Activated CD4-positive, alpha-beta T cell treated with anti-CD3 and anti-CD28 coated beads, Interleukin-2, amount 50 U/mL, for 24 hours (primary cell): ENCODE data around the gene TUFT1.
"Not testable (repeated sequence)": the region's sequence is repeated elsewhere in the genome, so short reads cannot be mapped to it uniquely, and the experiment has no call there.

Experiments
- DNase-seq, 2 donors: peaks; one replicate each; pipeline ENCODE4 v3.0.0-alpha.2; 2020; ENCODE audit warnings: low read depth in 1 of 2, low spot score in 1 of 2

Gene TUFT1

GRCh38 chr1:151615711-151616504 is 75.8 kb downstream of the TUFT1 start:
- DNase-seq: no peak

- no peak for DNase-seq
These were observed 76.4 kb downstream of the TUFT1 start for GRCh38 chr1:151616505-151616849.

DNA sequence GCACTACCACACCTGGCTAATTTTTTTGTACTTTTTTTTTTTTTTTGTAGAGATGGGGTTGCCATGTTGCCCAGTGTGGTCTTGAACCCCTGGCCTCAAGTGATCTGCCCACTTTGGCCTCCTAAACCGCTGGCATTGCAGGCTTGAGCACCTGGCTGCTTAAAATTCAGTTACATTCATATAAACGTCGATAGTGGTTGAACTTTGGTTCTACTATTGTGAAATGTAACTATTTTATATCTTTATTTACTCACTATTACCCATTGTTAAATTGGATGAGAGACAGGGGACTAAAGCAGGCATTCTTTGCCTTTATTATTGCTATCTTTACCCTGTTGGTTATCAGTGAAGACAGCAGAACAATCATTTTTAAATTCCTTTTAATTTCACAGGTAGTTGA is 77.9 kb downstream of the TUFT1 start:
- DNase-seq: no peak

GRCh38 chr1:151618470-151618869 is 78.4 kb downstream of the TUFT1 start:
- no peak for DNase-seq

DNA sequence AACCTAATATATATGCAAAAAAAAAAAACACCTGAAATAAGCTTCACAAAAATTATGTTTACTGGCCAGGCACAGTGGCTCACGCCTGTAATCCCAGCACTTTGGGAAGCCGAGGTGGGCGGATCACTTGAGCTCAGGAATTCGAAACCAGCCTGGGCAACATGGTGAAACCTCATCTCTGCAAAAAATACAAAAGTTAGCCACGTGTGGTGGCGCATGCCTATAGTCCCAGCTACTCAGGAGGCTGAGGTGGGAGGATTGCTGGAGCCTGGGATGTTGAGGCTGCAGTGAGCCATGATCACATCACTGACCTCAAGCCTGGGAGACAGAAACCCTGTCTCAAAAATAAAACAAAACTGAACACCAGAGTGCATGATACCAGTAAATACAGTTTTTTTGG is 78.9 kb downstream of the TUFT1 start:
- DNase-seq: not testable (repeated sequence)

DNA sequence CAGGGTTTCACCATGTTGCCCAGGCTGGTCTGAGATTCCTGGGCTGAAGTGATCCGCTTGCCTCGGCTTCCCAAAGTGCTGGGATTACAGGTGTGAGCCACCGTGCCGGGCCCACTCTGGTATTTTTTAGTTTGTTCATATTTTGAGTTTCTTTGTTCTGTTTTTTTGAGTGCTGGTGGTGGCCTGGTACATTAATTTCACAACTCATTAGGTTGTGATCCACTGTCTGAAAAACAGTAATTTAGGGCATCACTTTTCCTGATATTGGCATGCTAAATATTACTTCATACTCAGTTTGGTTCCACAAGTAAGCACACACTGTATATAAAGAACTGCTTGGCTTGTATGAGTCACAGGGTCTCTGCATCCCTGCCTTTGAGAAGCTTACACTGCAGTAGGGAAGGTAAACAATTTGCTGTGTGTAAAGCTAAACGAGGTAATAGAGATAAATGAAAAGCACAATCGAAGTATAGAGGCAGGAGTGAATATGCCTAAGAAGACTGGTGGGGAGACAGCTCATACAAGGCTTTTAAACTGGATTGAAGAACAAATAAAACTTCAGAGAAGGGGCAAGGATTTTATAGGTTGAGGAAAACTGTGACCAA is 79.5 kb downstream of the TUFT1 start:
- DNase-seq: no peak

- DNase-seq: no peak
These were observed 80.2 kb downstream of the TUFT1 start for GRCh38 chr1:151620286-151620685.

- DNase-seq: no peak
These were observed 81.2 kb downstream of the TUFT1 start for GRCh38 chr1:151621351-151621750.

- no peak for DNase-seq
These were observed 84.7 kb downstream of the TUFT1 start for GRCh38 chr1:151624783-151625182.

- no peak for DNase-seq
These were observed 86.7 kb downstream of the TUFT1 start for GRCh38 chr1:151626740-151627334.

- no peak for DNase-seq
These were observed 89.2 kb downstream of the TUFT1 start for GRCh38 chr1:151629278-151629677.
